ENCODE data around the gene BBX. TPM values are rescaled to one million over a fixed set of nuclear protein-coding genes. Genes with fewer than 3 reads are reported as not detected.

The BBX gene
- total and polyA plus RNA-seq, 2 of the 13 experiments (the other 11 are each of a cell fraction or from before 2014, with no cell fraction given): 13.7 to 23.2 TPM

DNA sequence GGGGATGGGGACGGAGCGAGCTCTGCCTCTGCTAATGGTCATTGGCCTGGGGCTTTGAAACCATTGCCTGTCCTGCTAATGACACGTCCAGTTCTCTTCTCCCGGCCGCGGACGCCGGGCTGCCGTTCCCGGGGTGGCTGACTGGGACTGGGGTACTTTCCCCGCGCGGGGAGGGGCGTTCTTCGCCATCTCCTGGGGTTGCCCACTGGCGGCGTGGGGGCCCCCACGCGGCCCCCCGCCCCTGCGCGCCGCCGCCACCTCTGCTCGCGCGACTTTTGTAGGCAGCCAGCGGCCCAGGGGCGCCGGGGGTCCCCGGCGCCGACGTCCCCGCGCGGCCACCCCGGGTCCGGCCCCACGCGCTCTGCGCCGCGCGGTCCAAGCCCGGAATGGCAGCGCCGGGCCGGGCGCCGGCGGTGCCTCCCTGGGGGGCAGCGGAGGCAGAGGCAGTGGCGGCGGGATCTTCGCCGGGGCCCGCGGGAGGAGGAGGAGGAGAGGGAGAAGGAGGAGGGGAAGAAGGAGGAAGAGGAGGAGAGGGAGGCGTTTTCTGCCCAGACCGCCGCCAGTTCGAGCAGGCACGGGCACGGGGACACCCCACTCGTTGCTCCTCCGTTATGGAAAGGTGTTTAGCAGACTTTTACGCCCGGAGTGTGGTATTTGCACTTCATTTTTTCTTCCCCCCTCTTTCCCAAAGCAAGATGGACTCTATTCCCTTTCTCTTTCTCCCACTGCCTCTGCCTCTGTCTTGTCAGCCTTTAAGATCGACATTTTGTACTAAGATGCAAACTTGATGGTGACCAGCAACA is 2.3 kb downstream of the BBX start (continued):
- TF ChIP-seq, protein P1, sequence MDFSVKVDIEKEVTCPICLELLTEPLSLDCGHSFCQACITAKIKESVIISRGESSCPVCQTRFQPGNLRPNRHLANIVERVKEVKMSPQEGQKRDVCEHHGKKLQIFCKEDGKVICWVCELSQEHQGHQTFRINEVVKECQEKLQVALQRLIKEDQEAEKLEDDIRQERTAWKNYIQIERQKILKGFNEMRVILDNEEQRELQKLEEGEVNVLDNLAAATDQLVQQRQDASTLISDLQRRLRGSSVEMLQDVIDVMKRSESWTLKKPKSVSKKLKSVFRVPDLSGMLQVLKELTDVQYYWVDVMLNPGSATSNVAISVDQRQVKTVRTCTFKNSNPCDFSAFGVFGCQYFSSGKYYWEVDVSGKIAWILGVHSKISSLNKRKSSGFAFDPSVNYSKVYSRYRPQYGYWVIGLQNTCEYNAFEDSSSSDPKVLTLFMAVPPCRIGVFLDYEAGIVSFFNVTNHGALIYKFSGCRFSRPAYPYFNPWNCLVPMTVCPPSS (IDR thresholded peaks at IDR 0.05): no peak
- no peak for TF ChIP-seq TP53 (CRISPR knock-in tag; conservative IDR thresholded peaks at IDR 0.05)
- TF ChIP-seq, protein P2, sequence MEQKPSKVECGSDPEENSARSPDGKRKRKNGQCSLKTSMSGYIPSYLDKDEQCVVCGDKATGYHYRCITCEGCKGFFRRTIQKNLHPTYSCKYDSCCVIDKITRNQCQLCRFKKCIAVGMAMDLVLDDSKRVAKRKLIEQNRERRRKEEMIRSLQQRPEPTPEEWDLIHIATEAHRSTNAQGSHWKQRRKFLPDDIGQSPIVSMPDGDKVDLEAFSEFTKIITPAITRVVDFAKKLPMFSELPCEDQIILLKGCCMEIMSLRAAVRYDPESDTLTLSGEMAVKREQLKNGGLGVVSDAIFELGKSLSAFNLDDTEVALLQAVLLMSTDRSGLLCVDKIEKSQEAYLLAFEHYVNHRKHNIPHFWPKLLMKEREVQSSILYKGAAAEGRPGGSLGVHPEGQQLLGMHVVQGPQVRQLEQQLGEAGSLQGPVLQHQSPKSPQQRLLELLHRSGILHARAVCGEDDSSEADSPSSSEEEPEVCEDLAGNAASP (CRISPR knock-in tag; IDR thresholded peaks at IDR 0.05; ENCODE audit: borderline replicate concordance): no peak
- no peak for TF ChIP-seq IRX3 (CRISPR knock-in tag; IDR thresholded peaks at IDR 0.05; ENCODE audit: borderline replicate concordance, low read depth)
- no peak for TF ChIP-seq REXO4 (CRISPR knock-in tag; IDR thresholded peaks at IDR 0.05; ENCODE audit: borderline replicate concordance)
- TF ChIP-seq CREM (IDR thresholded peaks at IDR 0.05): no peak
- no peak for TF ChIP-seq CREM (CRISPR knock-in tag; IDR thresholded peaks at IDR 0.05)
- TF ChIP-seq ZNF326 (CRISPR knock-in tag; IDR thresholded peaks at IDR 0.05; ENCODE audit: borderline replicate concordance): no peak
- TF ChIP-seq LCORL (IDR thresholded peaks at IDR 0.05): no peak
- TF ChIP-seq LCORL (CRISPR knock-in tag; IDR thresholded peaks at IDR 0.05): 0 out of 2 replicates have a peak, but pooled peaks have one; percentile 20
- no peak for TF ChIP-seq EP300 (IDR thresholded peaks at IDR 0.05; ENCODE audit: low read depth in 2 of 2, low read length in 2 of 2)
- no peak for TF ChIP-seq EP300 (CRISPR knock-in tag; IDR thresholded peaks at IDR 0.05; ENCODE audit: borderline replicate concordance)
- no peak for TF ChIP-seq ZBTB7B (CRISPR knock-in tag; IDR thresholded peaks at IDR 0.05)
- TF ChIP-seq, protein P3, sequence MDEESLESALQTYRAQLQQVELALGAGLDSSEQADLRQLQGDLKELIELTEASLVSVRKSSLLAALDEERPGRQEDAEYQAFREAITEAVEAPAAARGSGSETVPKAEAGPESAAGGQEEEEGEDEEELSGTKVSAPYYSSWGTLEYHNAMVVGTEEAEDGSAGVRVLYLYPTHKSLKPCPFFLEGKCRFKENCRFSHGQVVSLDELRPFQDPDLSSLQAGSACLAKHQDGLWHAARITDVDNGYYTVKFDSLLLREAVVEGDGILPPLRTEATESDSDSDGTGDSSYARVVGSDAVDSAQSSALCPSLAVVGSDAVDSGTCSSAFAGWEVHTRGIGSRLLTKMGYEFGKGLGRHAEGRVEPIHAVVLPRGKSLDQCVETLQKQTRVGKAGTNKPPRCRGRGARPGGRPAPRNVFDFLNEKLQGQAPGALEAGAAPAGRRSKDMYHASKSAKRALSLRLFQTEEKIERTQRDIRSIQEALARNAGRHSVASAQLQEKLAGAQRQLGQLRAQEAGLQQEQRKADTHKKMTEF (CRISPR knock-in tag; IDR thresholded peaks at IDR 0.05): no peak
- no peak for TF ChIP-seq NFIC (IDR thresholded peaks at IDR 0.05; ENCODE audit: low read length)
- TF ChIP-seq, protein P4, sequence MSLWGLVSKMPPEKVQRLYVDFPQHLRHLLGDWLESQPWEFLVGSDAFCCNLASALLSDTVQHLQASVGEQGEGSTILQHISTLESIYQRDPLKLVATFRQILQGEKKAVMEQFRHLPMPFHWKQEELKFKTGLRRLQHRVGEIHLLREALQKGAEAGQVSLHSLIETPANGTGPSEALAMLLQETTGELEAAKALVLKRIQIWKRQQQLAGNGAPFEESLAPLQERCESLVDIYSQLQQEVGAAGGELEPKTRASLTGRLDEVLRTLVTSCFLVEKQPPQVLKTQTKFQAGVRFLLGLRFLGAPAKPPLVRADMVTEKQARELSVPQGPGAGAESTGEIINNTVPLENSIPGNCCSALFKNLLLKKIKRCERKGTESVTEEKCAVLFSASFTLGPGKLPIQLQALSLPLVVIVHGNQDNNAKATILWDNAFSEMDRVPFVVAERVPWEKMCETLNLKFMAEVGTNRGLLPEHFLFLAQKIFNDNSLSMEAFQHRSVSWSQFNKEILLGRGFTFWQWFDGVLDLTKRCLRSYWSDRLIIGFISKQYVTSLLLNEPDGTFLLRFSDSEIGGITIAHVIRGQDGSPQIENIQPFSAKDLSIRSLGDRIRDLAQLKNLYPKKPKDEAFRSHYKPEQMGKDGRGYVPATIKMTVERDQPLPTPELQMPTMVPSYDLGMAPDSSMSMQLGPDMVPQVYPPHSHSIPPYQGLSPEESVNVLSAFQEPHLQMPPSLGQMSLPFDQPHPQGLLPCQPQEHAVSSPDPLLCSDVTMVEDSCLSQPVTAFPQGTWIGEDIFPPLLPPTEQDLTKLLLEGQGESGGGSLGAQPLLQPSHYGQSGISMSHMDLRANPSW (CRISPR knock-in tag; IDR thresholded peaks at IDR 0.05; ENCODE audit: borderline replicate concordance): no peak
- TF ChIP-seq SKI (IDR thresholded peaks at IDR 0.05; ENCODE audit: partially characterized antibody): no peak
- no peak for TF ChIP-seq KDM5B (CRISPR knock-in tag; IDR thresholded peaks at IDR 0.05; ENCODE audit: borderline replicate concordance)
- no peak for TF ChIP-seq SP4 (CRISPR knock-in tag; IDR thresholded peaks at IDR 0.05)
- TF ChIP-seq, protein P5, sequence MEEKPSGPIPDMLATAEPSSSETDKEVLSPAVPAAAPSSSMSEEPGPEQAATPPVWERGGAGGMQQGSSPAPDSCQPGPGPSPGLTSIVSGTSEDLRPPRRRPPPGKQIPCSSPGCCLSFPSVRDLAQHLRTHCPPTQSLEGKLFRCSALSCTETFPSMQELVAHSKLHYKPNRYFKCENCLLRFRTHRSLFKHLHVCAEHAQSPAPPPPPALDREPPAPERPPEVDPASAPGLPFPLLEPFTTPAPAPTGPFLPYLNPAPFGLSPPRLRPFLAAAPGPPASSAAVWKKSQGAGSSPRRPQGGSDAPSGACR (CRISPR knock-in tag; IDR thresholded peaks at IDR 0.05): 0 out of 2 replicates have a peak, but pooled peaks have one; percentile 33
- TF ChIP-seq ARNT2 (CRISPR knock-in tag; IDR thresholded peaks at IDR 0.05; ENCODE audit: low read depth): no peak
